HCT116 (cell line): ENCODE measurements around the gene SBF2. TPM values are rescaled to one million over a fixed set of nuclear protein-coding genes. Genes with fewer than 3 reads are reported as not detected.

ENCODE experiments used
- ATAC-seq: fragments of 200-7000 bp; cut with Tn5 transposase; 2 replicates; pipeline ENCODE4 v1.9.1; 2020; ENCODE audit warnings: mild to moderate bottlenecking, moderate library complexity
- BruUV-seq: library from RNA; stranded (reverse); fragments of 400-500 nt; replicated peaks from 2 replicates; lab custom pipeline; 2021; lab: Mats Ljungman, UMichigan
- CTCF ChIA-PET: fragments of 300-600 bp; sonication (Branson Sonifier 250); formaldehyde crosslinking; loops from one replicate; lab custom pipeline; 2021; ENCODE audit warnings: antibody characterized with exemption; lab: Charles Lee
- POLR2A ChIA-PET: fragments of 300-600, 350-600 bp; sonication (Branson Sonifier 250); formaldehyde crosslinking; loops from one replicate; lab custom pipeline; 2021; ENCODE audit warnings: antibody characterized with exemption; lab: Charles Lee
- RAD21 ChIA-PET, 2 experiments: fragments of 300-600 bp; sonication (Branson Sonifier 250); formaldehyde crosslinking; loops; one replicate each; lab custom pipeline; 2023; ENCODE audit warnings: low total read pairs in 2 of 2; ENCODE audit not compliant: uncharacterized antibody in 2 of 2, unreplicated experiment in 2 of 2, low non-redundant PET in 1 of 2; lab: Charles Lee
- DNase-seq: peaks from one replicate; pipeline ENCODE4 v3.0.0-alpha.2; 2010; ENCODE audit warnings: low read depth, low spot score
- H2AFZ ChIP-seq: fragments of 200-600 bp; shearing (Covaris generic), sonication (generic); 2 replicates; pipeline ENCODE4 v1.6.1; 2017; ENCODE audit warnings: low read depth, mixed run types, mixed read lengths, antibody characterized with exemption, low read length; ENCODE audit not compliant: poor library complexity, severe bottlenecking
- H3K27ac ChIP-seq: 2 replicates; pipeline ENCODE4 v1.5.1; 2012; ENCODE audit warnings: low read depth, low read length
- H3K27me3 ChIP-seq: fragments of 200-600 bp; sonication (generic); 2 replicates; pipeline ENCODE4 v1.6.1; 2016; ENCODE audit warnings: mixed run types, low read length, mixed read lengths; ENCODE audit not compliant: insufficient read depth
- H3K36me3 ChIP-seq, 2 experiments: fragments of 200-500 bp in 1 of 2; fragments of 200-600 bp in 1 of 2; sonication (Bioruptor generic) in 1 of 2; sonication (generic) in 1 of 2; 2 replicates each; pipeline versions ENCODE4 v1.5.1 to v1.6.1; 2014 to 2016; ENCODE audit warnings: low read length in 2 of 2, inconsistent platforms in 1 of 2, mixed read lengths in 1 of 2, mixed run types in 1 of 2; ENCODE audit not compliant: insufficient read depth in 2 of 2, control insufficient read depth in 1 of 2
- H3K4me1 ChIP-seq, 2 experiments: fragments of 200-600 bp in 1 of 2; sonication (generic) in 1 of 2; 2 replicates each; pipeline versions ENCODE4 v1.5.1 to v1.6.1; 2012 to 2017; ENCODE audit warnings: low read length in 2 of 2, inconsistent platforms in 1 of 2, mild to moderate bottlenecking in 1 of 2, mixed read lengths in 1 of 2, mixed run types in 1 of 2, moderate library complexity in 1 of 2; ENCODE audit not compliant: insufficient read depth in 2 of 2, control insufficient read depth in 1 of 2
- H3K4me2 ChIP-seq: fragments of 200-600 bp; sonication (generic); 2 replicates; pipeline ENCODE4 v1.6.1; 2017; ENCODE audit warnings: mixed run types, low read length, mixed read lengths
- H3K4me3 ChIP-seq, 2 experiments: fragments of 200-600 bp in 1 of 2; sonication (generic) in 1 of 2; replicated peaks in 1 of 2; 2 replicates each; pipeline ENCODE4 v1.5.1; 2011 to 2016; ENCODE audit warnings: low read length in 2 of 2, control low read depth in 1 of 2, low read depth in 1 of 2, mild to moderate bottlenecking in 1 of 2, mixed read lengths in 1 of 2, mixed run types in 1 of 2
- H3K79me2 ChIP-seq: fragments of 200-600 bp; sonication (generic); 2 replicates; pipeline ENCODE4 v1.6.1; 2017; ENCODE audit warnings: mild to moderate bottlenecking, mixed run types, low read length, moderate library complexity, mixed read lengths; ENCODE audit not compliant: insufficient read depth
- H3K9ac ChIP-seq: fragments of 200-600 bp; sonication (generic); 2 replicates; pipeline ENCODE4 v1.6.1; 2016; ENCODE audit warnings: low read length, mixed read lengths
- H3K9me2 ChIP-seq: fragments of 200-600 bp; sonication (generic), shearing (Covaris generic); 2 replicates; pipeline ENCODE4 v1.6.1; 2017; ENCODE audit warnings: mixed run types, mild to moderate bottlenecking, moderate library complexity; ENCODE audit not compliant: insufficient read depth
- H3K9me3 ChIP-seq, 2 experiments: fragments of 200-500 bp in 1 of 2; fragments of 200-600 bp in 1 of 2; sonication (Bioruptor generic) in 1 of 2; sonication (generic) in 1 of 2; 2 replicates each; pipeline ENCODE4 v1.6.1; 2014 to 2017; ENCODE audit warnings: low read length in 2 of 2, mixed read lengths in 2 of 2, inconsistent platforms in 1 of 2, low read depth in 1 of 2, mild to moderate bottlenecking in 1 of 2, mixed run types in 1 of 2, moderate library complexity in 1 of 2; ENCODE audit not compliant: control insufficient read depth in 1 of 2, insufficient read depth in 1 of 2
- H4K20me1 ChIP-seq: fragments of 200-600 bp; sonication (generic), shearing (Covaris generic); 2 replicates; pipeline ENCODE4 v1.6.1; 2017; ENCODE audit warnings: mixed run types, mild to moderate bottlenecking, moderate library complexity; ENCODE audit not compliant: insufficient read depth
- ATF3 ChIP-seq: IDR thresholded peaks from 2 replicates; pipeline ENCODE4 v1.6.1; 2012
- CBX3 ChIP-seq: IDR thresholded peaks from 2 replicates; pipeline ENCODE4 v1.6.1; 2012; ENCODE audit warnings: low read depth
- CTCF ChIP-seq, 3 experiments: fragments of 200-600 bp in 1 of 3; sonication (generic) in 1 of 3; IDR thresholded peaks in 2 of 3; conservative IDR thresholded peaks in 1 of 3; 2 replicates each; pipeline ENCODE4 v1.5.1; 2012 to 2017; ENCODE audit warnings: low read depth in 2 of 3, low read length in 2 of 3, antibody characterized with exemption in 1 of 3, borderline replicate concordance in 1 of 3, control low read depth in 1 of 3, mild to moderate bottlenecking in 1 of 3, mixed read lengths in 1 of 3, mixed run types in 1 of 3, moderate library complexity in 1 of 3; ENCODE audit not compliant: insufficient read depth in 1 of 3
- ELF1 ChIP-seq: IDR thresholded peaks from 2 replicates; pipeline ENCODE4 v1.6.1; 2012; ENCODE audit warnings: low read depth, borderline replicate concordance
- EZH2phosphoT487 ChIP-seq: fragments of 200-600 bp; IDR thresholded peaks from 2 replicates; pipeline ENCODE4 v1.6.1; 2018; ENCODE audit warnings: antibody characterized with exemption, borderline replicate concordance
- JUND ChIP-seq: IDR thresholded peaks from 2 replicates; pipeline ENCODE4 v1.6.1; 2012
- POLR2A ChIP-seq: IDR thresholded peaks from 2 replicates; pipeline ENCODE4 v1.7.0; 2011; ENCODE audit warnings: borderline replicate concordance; ENCODE audit not compliant: insufficient read depth, insufficient read length; ENCODE audit errors: extremely low read depth
- POLR2AphosphoS5 ChIP-seq: IDR thresholded peaks from 2 replicates; pipeline ENCODE4 v1.6.1; 2011; ENCODE audit warnings: mild to moderate bottlenecking, low read depth, low read length, moderate library complexity
- RAD21 ChIP-seq: IDR thresholded peaks from 2 replicates; pipeline ENCODE4 v1.6.1; 2012; ENCODE audit warnings: low read depth, mild to moderate bottlenecking
- SIN3A ChIP-seq: IDR thresholded peaks from 2 replicates; pipeline ENCODE4 v1.6.1; 2012; ENCODE audit warnings: low read depth
- TCF7L2 ChIP-seq: IDR thresholded peaks from 2 replicates; pipeline ENCODE4 v1.7.0; 2011; ENCODE audit warnings: borderline replicate concordance, inconsistent platforms; ENCODE audit not compliant: insufficient read depth, insufficient read length; ENCODE audit errors: extremely low read depth
- YY1 ChIP-seq: IDR thresholded peaks from 2 replicates; pipeline ENCODE4 v1.6.1; 2011; ENCODE audit warnings: low read length, low read depth, moderate library complexity, mild to moderate bottlenecking; ENCODE audit not compliant: insufficient replicate concordance; ENCODE audit errors: extremely low read depth
- ZNF274 ChIP-seq: fragments of 200-500 bp; sonication (Bioruptor generic); IDR thresholded peaks from 2 replicates; pipeline ENCODE4 v1.6.1; 2014; ENCODE audit warnings: mild to moderate bottlenecking, low read depth, low read length, inconsistent platforms
- intact Hi-C: fragments of 100-400 bp; cut with micrococcal nuclease; formaldehyde crosslinking; loops from 2 replicates; pipeline ENCODE4 v1.10.0; 2022
- total RNA-seq: library from RNA; stranded (reverse); gene quantifications from one replicate; pipeline ENCODE4 v1.2.1, GENCODE V29; 2021; ENCODE audit not compliant: unreplicated experiment

The SBF2 gene
- total RNA-seq, 1 experiment from 2014 or later = 35.0 TPM

GRCh38 chr11:9899676-9900075 is 394.3 kb downstream of the SBF2 start (continued):
- TF ChIP-seq ZNF274 = no peak
- TF ChIP-seq RAD21 = no peak
- TF ChIP-seq JUND = no peak
- TF ChIP-seq ELF1 = no peak
- no peak for TF ChIP-seq CTCF (IDR thresholded peaks at IDR 0.05 in 2 of 3, conservative IDR thresholded peaks at IDR 0.05 in 1 of 3; ENCODE audit: borderline replicate concordance in 1 of 3, insufficient read depth in 1 of 3, low read depth in 2 of 3, low read length in 2 of 3)

GRCh38 chr11:9896902-9897301 is 397.1 kb downstream of the SBF2 start:
- Histone ChIP-seq H2AFZ (no peak overlapping the region), H3K9ac (no peak overlapping the region), H3K4me3 (no peak overlapping the region), H3K4me1 (peaks cover 27 to 40% of the 10 kb centered on the region in 2 experiments), H3K9me2 (no peaks in the 10 kb centered on the region), H3K27ac (no peak overlapping the region), H3K36me3 (no peaks in the 10 kb centered on the region), H3K9me3 (no peaks in the 10 kb centered on the region), H3K79me2 (no peaks in the 10 kb centered on the region), H4K20me1 (no peaks in the 10 kb centered on the region), H3K27me3 (no peaks in the 10 kb centered on the region), H3K4me2 (no peak overlapping the region)
- no peak for DNase-seq
- ChIA-PET POLR2A (no interaction called here), CTCF (no interaction called here), RAD21 (no interaction called here)
- intact Hi-C loops = no loop called here
- no peak for ATAC-seq
- TF ChIP-seq YY1 (no peak), CTCF (IDR thresholded peaks at IDR 0.05 in 2 of 3, conservative IDR thresholded peaks at IDR 0.05 in 1 of 3; ENCODE audit: borderline replicate concordance in 1 of 3, insufficient read depth in 1 of 3, low read depth in 2 of 3, low read length in 2 of 3) (no peak), CBX3 (no peak), TCF7L2 (no peak), ATF3 (no peak), EZH2phosphoT487 (no peak), ZNF274 (no peak), POLR2A (no peak), ELF1 (no peak), POLR2AphosphoS5 (no peak), SIN3A (no peak)
- BruUV-seq = no TSS peak
